A549 (cell line): ENCODE measurements around the gene CAMKK2.
"Not testable (repeated sequence)": the region's sequence is repeated elsewhere in the genome, so short reads cannot be mapped to it uniquely, and the experiment has no call there.

Experiments used
- CEBPB ChIP-seq, 2 experiments: fragments of >200 bp in 1 of 2; sonication (Bioruptor Twin) in 1 of 2; formaldehyde crosslinking in 1 of 2; IDR thresholded peaks; 2 replicates each; pipeline ENCODE4 v1.6.1; 2012 to 2016
- CTCF ChIP-seq: fragments of >200 bp; sonication (Bioruptor Twin); formaldehyde crosslinking; IDR thresholded peaks from 3 replicates; pipeline ENCODE4 v1.5.1; 2016
- EHMT2 ChIP-seq: fragments of 200-600 bp; sonication (generic); IDR thresholded peaks from 2 replicates; pipeline ENCODE4 v1.6.1; 2016; ENCODE audit warnings: antibody characterized with exemption, low read depth, mild to moderate bottlenecking, moderate library complexity
- EP300 ChIP-seq, 2 experiments: fragments of >200 bp; sonication (Bioruptor Twin); formaldehyde crosslinking; IDR thresholded peaks; 2 replicates in 1 of 2; 3 replicates in 1 of 2; pipeline ENCODE4 v1.6.1; 2016 to 2017
- MAFK ChIP-seq: fragments of 450-650 bp; IDR thresholded peaks from 2 replicates; pipeline ENCODE4 v1.6.1; 2014; ENCODE audit not compliant: partially characterized antibody
- REST ChIP-seq: fragments of 200-600 bp; sonication (generic); IDR thresholded peaks from 2 replicates; pipeline ENCODE4 v1.6.1; 2016; ENCODE audit warnings: antibody characterized with exemption, mild to moderate bottlenecking, moderate library complexity
- RFX5 ChIP-seq: fragments of 450-650 bp; IDR thresholded peaks from 2 replicates; pipeline ENCODE4 v1.7.1; 2014; ENCODE audit warnings: antibody characterized with exemption, mild to moderate bottlenecking, moderate library complexity
- RNF2 ChIP-seq: fragments of 200-600 bp; sonication (generic); IDR thresholded peaks from 2 replicates; pipeline ENCODE4 v1.6.1; 2016; ENCODE audit warnings: low read depth, mild to moderate bottlenecking, antibody characterized with exemption, moderate library complexity, borderline replicate concordance
- SMC3 ChIP-seq: fragments of >200 bp; sonication (Bioruptor Twin); formaldehyde crosslinking; IDR thresholded peaks from 3 replicates; pipeline ENCODE4 v1.6.1; 2018; ENCODE audit warnings: inconsistent platforms
- SREBF2 ChIP-seq: fragments of 450-650 bp; IDR thresholded peaks from 2 replicates; pipeline ENCODE4 v1.6.1; 2014; ENCODE audit warnings: mild to moderate bottlenecking, moderate library complexity
- ZFP36 ChIP-seq: fragments of 450-650 bp; IDR thresholded peaks from 2 replicates; pipeline ENCODE4 v1.6.1; 2014; ENCODE audit warnings: borderline replicate concordance; ENCODE audit not compliant: partially characterized antibody

- TF ChIP-seq MAFK; EP300 (IDR thresholded peaks at IDR 0.05); ZFP36; RFX5; RNF2; SREBF2; CEBPB (IDR thresholded peaks at IDR 0.05); EHMT2: not testable (repeated sequence)
- peak; percentile 76 for TF ChIP-seq CTCF
- TF ChIP-seq SMC3 = peak; percentile 59; the same call in 2 of the 3 replicates
- 0 out of 2 replicates have a peak, but pooled peaks have one; percentile 18 for TF ChIP-seq REST
Observed at GRCh38 chr12:121229826-121230537, 66.5 kb downstream of the CAMKK2 start.
